Measurements from ENCODE around the gene USB1. TPM values are rescaled to one million over a fixed set of nuclear protein-coding genes. Genes with fewer than 3 reads are reported as not detected.

Gene USB1
- polyA plus RNA-seq, 4 donors, result 19.9 to 26.5 (median 24.0) TPM

GRCh38 chr16:57957673-57958392, 43.4 kb upstream of the USB1 start:
- H3K9me3 ChIP-seq (ENCODE audit: control insufficient read depth in 2 of 2, insufficient read depth in 1 of 2, low read depth in 1 of 2, low read length in 1 of 2), result no peaks in the 10 kb centered on the region
- H3K27me3 ChIP-seq (ENCODE audit: control insufficient read depth in 3 of 3, insufficient read depth in 3 of 3, low read length in 3 of 3), result no peaks in the 10 kb centered on the region
- no peak overlapping the region for H3K27ac ChIP-seq (ENCODE audit: low read depth in 1 of 3, low read length in 2 of 3)
- H3K4me1 ChIP-seq (ENCODE audit: control insufficient read depth in 3 of 3, insufficient read depth in 2 of 3, low read depth in 1 of 3, low read length in 2 of 3), result no peaks in the 10 kb centered on the region
- H3K36me3 ChIP-seq (ENCODE audit: control insufficient read depth in 3 of 3, insufficient read depth in 2 of 3, low read depth in 1 of 3, low read length in 3 of 3), result no peaks in the 10 kb centered on the region
- no peak for FAIRE-seq
- no peak for DNase-seq
- H3K4me3 ChIP-seq (ENCODE audit: low read depth in 1 of 3, low read length in 3 of 3), result no peak overlapping the region
- WGBS, 3 donors, result 78 to 80% (median 80%) methylated on average over 8 of the region's 8 CpGs

- Histone ChIP-seq H3K27me3 (ENCODE audit: control insufficient read depth in 3 of 3, insufficient read depth in 3 of 3, low read length in 3 of 3) (no peaks in the 10 kb centered on the region), H3K4me3 (ENCODE audit: low read depth in 1 of 3, low read length in 3 of 3) (no peak overlapping the region), H3K27ac (ENCODE audit: low read depth in 1 of 3, low read length in 2 of 3) (no peak overlapping the region), H3K36me3 (ENCODE audit: control insufficient read depth in 3 of 3, insufficient read depth in 2 of 3, low read depth in 1 of 3, low read length in 3 of 3) (no peaks in the 10 kb centered on the region), H3K9me3 (ENCODE audit: control insufficient read depth in 2 of 2, insufficient read depth in 1 of 2, low read depth in 1 of 2, low read length in 1 of 2) (no peaks in the 10 kb centered on the region), H3K4me1 (ENCODE audit: control insufficient read depth in 3 of 3, insufficient read depth in 2 of 3, low read depth in 1 of 3, low read length in 2 of 3) (no peaks in the 10 kb centered on the region)
- 43 to 66% (median 63%) methylated on average over 6 of the region's 6 CpGs for WGBS, 3 donors
- DNase-seq, result no peak
- no peak for FAIRE-seq
Measured at GRCh38 chr16:57958544-57958943, 42.7 kb upstream of the USB1 start.

- DNase-seq (no peak), FAIRE-seq (no peak)
- Histone ChIP-seq H3K27ac (ENCODE audit: low read depth in 1 of 3, low read length in 2 of 3) (no peak overlapping the region), H3K9me3 (ENCODE audit: control insufficient read depth in 2 of 2, insufficient read depth in 1 of 2, low read depth in 1 of 2, low read length in 1 of 2) (no peaks in the 10 kb centered on the region), H3K36me3 (ENCODE audit: control insufficient read depth in 3 of 3, insufficient read depth in 2 of 3, low read depth in 1 of 3, low read length in 3 of 3) (no peaks in the 10 kb centered on the region), H3K4me1 (ENCODE audit: control insufficient read depth in 3 of 3, insufficient read depth in 2 of 3, low read depth in 1 of 3, low read length in 2 of 3) (no peaks in the 10 kb centered on the region), H3K4me3 (ENCODE audit: low read depth in 1 of 3, low read length in 3 of 3) (no peak overlapping the region), H3K27me3 (ENCODE audit: control insufficient read depth in 3 of 3, insufficient read depth in 3 of 3, low read length in 3 of 3) (no peaks in the 10 kb centered on the region)
- whole genome bisulfite sequencing, 3 donors, result 80 to 90% (median 82%) methylated on average over 8 of the region's 8 CpGs
Measured at GRCh38 chr16:57959121-57959520, 42.1 kb upstream of the USB1 start.

GRCh38 chr16:57959804-57960203, 41.4 kb upstream of the USB1 start:
- Histone ChIP-seq H3K9me3 (ENCODE audit: control insufficient read depth in 2 of 2, insufficient read depth in 1 of 2, low read depth in 1 of 2, low read length in 1 of 2) (no peaks in the 10 kb centered on the region), H3K4me1 (ENCODE audit: control insufficient read depth in 3 of 3, insufficient read depth in 2 of 3, low read depth in 1 of 3, low read length in 2 of 3) (no peaks in the 10 kb centered on the region), H3K27ac (ENCODE audit: low read depth in 1 of 3, low read length in 2 of 3) (no peak overlapping the region), H3K4me3 (ENCODE audit: low read depth in 1 of 3, low read length in 3 of 3) (no peak overlapping the region), H3K36me3 (ENCODE audit: control insufficient read depth in 3 of 3, insufficient read depth in 2 of 3, low read depth in 1 of 3, low read length in 3 of 3) (no peaks in the 10 kb centered on the region), H3K27me3 (ENCODE audit: control insufficient read depth in 3 of 3, insufficient read depth in 3 of 3, low read length in 3 of 3) (no peaks in the 10 kb centered on the region)
- FAIRE-seq, result no peak
- WGBS, 3 donors, result 79 to 84% (median 82%) methylated on average over 11 of the region's 11 CpGs
- DNase-seq, result no peak

- 64 to 85% (median 76%) methylated on average over 9 to 10 of the region's 10 CpGs for WGBS, 3 donors
- DNase-seq (no peak), FAIRE-seq (no peak)
- H3K9me3 ChIP-seq (ENCODE audit: control insufficient read depth in 2 of 2, insufficient read depth in 1 of 2, low read depth in 1 of 2, low read length in 1 of 2), result no peaks in the 10 kb centered on the region
- H3K27ac ChIP-seq (ENCODE audit: low read depth in 1 of 3, low read length in 2 of 3), result no peak overlapping the region
- H3K4me3 ChIP-seq (ENCODE audit: low read depth in 1 of 3, low read length in 3 of 3), result no peak overlapping the region
- no peaks in the 10 kb centered on the region for H3K4me1 ChIP-seq (ENCODE audit: control insufficient read depth in 3 of 3, insufficient read depth in 2 of 3, low read depth in 1 of 3, low read length in 2 of 3)
- no peaks in the 10 kb centered on the region for H3K27me3 ChIP-seq (ENCODE audit: control insufficient read depth in 3 of 3, insufficient read depth in 3 of 3, low read length in 3 of 3)
- H3K36me3 ChIP-seq (ENCODE audit: control insufficient read depth in 3 of 3, insufficient read depth in 2 of 3, low read depth in 1 of 3, low read length in 3 of 3), result no peaks in the 10 kb centered on the region
Measured at GRCh38 chr16:57960310-57960709, 40.9 kb upstream of the USB1 start.

GRCh38 chr16:57960826-57961472, 40.3 kb upstream of the USB1 start:
- Histone ChIP-seq H3K36me3 (ENCODE audit: control insufficient read depth in 3 of 3, insufficient read depth in 2 of 3, low read depth in 1 of 3, low read length in 3 of 3) (no peaks in the 10 kb centered on the region), H3K9me3 (ENCODE audit: control insufficient read depth in 2 of 2, insufficient read depth in 1 of 2, low read depth in 1 of 2, low read length in 1 of 2) (no peaks in the 10 kb centered on the region), H3K27ac (ENCODE audit: low read depth in 1 of 3, low read length in 2 of 3) (no peak overlapping the region), H3K27me3 (ENCODE audit: control insufficient read depth in 3 of 3, insufficient read depth in 3 of 3, low read length in 3 of 3) (no peaks in the 10 kb centered on the region), H3K4me3 (ENCODE audit: low read depth in 1 of 3, low read length in 3 of 3) (no peak overlapping the region), H3K4me1 (ENCODE audit: control insufficient read depth in 3 of 3, insufficient read depth in 2 of 3, low read depth in 1 of 3, low read length in 2 of 3) (no peaks in the 10 kb centered on the region)
- DNase-seq (no peak), FAIRE-seq (no peak)
- WGBS, 3 donors, result 88 to 89% (median 89%) methylated on average over 7 of the region's 7 CpGs

- no peaks in the 10 kb centered on the region for H3K4me1 ChIP-seq (ENCODE audit: control insufficient read depth in 3 of 3, insufficient read depth in 2 of 3, low read depth in 1 of 3, low read length in 2 of 3)
- no peak overlapping the region for H3K27ac ChIP-seq (ENCODE audit: low read depth in 1 of 3, low read length in 2 of 3)
- H3K4me3 ChIP-seq (ENCODE audit: low read depth in 1 of 3, low read length in 3 of 3), result no peak overlapping the region
- WGBS, 3 donors, result 41 to 63% (median 61%) methylated on average over 2 of the region's 2 CpGs
- no peak for FAIRE-seq
- no peaks in the 10 kb centered on the region for H3K9me3 ChIP-seq (ENCODE audit: control insufficient read depth in 2 of 2, insufficient read depth in 1 of 2, low read depth in 1 of 2, low read length in 1 of 2)
- no peaks in the 10 kb centered on the region for H3K27me3 ChIP-seq (ENCODE audit: control insufficient read depth in 3 of 3, insufficient read depth in 3 of 3, low read length in 3 of 3)
- no peak for DNase-seq
- H3K36me3 ChIP-seq (ENCODE audit: control insufficient read depth in 3 of 3, insufficient read depth in 2 of 3, low read depth in 1 of 3, low read length in 3 of 3), result no peaks in the 10 kb centered on the region
Measured at GRCh38 chr16:57961538-57961937, 39.7 kb upstream of the USB1 start.

- no peaks in the 10 kb centered on the region for H3K9me3 ChIP-seq (ENCODE audit: control insufficient read depth in 2 of 2, insufficient read depth in 1 of 2, low read depth in 1 of 2, low read length in 1 of 2)
- no peaks in the 10 kb centered on the region for H3K36me3 ChIP-seq (ENCODE audit: control insufficient read depth in 3 of 3, insufficient read depth in 2 of 3, low read depth in 1 of 3, low read length in 3 of 3)
- H3K4me3 ChIP-seq (ENCODE audit: low read depth in 1 of 3, low read length in 3 of 3), result no peak overlapping the region
- DNase-seq (no peak), FAIRE-seq (no peak)
- H3K4me1 ChIP-seq (ENCODE audit: control insufficient read depth in 3 of 3, insufficient read depth in 2 of 3, low read depth in 1 of 3, low read length in 2 of 3), result no peaks in the 10 kb centered on the region
- 51 to 66% (median 66%) methylated on average over 5 of the region's 5 CpGs for WGBS, 3 donors
- H3K27me3 ChIP-seq (ENCODE audit: control insufficient read depth in 3 of 3, insufficient read depth in 3 of 3, low read length in 3 of 3), result no peaks in the 10 kb centered on the region
- H3K27ac ChIP-seq (ENCODE audit: low read depth in 1 of 3, low read length in 2 of 3), result no peak overlapping the region
Measured at GRCh38 chr16:57962046-57962445, 39.2 kb upstream of the USB1 start.

- no peak overlapping the region for H3K27ac ChIP-seq (ENCODE audit: low read depth in 1 of 3, low read length in 2 of 3)
- no peaks in the 10 kb centered on the region for H3K9me3 ChIP-seq (ENCODE audit: control insufficient read depth in 2 of 2, insufficient read depth in 1 of 2, low read depth in 1 of 2, low read length in 1 of 2)
- no peaks in the 10 kb centered on the region for H3K4me1 ChIP-seq (ENCODE audit: control insufficient read depth in 3 of 3, insufficient read depth in 2 of 3, low read depth in 1 of 3, low read length in 2 of 3)
- FAIRE-seq (no peak), DNase-seq (no peak)
- WGBS, 3 donors, result 73 to 85% (median 77%) methylated on average over 9 of the region's 9 CpGs
- no peaks in the 10 kb centered on the region for H3K27me3 ChIP-seq (ENCODE audit: control insufficient read depth in 3 of 3, insufficient read depth in 3 of 3, low read length in 3 of 3)
- no peaks in the 10 kb centered on the region for H3K36me3 ChIP-seq (ENCODE audit: control insufficient read depth in 3 of 3, insufficient read depth in 2 of 3, low read depth in 1 of 3, low read length in 3 of 3)
- no peak overlapping the region for H3K4me3 ChIP-seq (ENCODE audit: low read depth in 1 of 3, low read length in 3 of 3)
Measured at GRCh38 chr16:57962756-57963155, 38.5 kb upstream of the USB1 start.
